ENCODE measurements around the gene STX11.
"Not testable (repeated sequence)": the region's sequence is repeated elsewhere in the genome, so short reads cannot be mapped to it uniquely, and the experiment has no call there.

The STX11 gene

GRCh38 chr6:144177726-144178125 lies 27.4 kb downstream of the STX11 start:
- no peak for DNase-seq (ENCODE audit: low spot score)

GRCh38 chr6:144178323-144178722 lies 28.0 kb downstream of the STX11 start:
- no peak for DNase-seq (ENCODE audit: low spot score)

- DNase-seq (ENCODE audit: low spot score): no peak
Measured at GRCh38 chr6:144179237-144179636, 28.9 kb downstream of the STX11 start.

GRCh38 chr6:144179828-144180227 lies 29.5 kb downstream of the STX11 start:
- DNase-seq (ENCODE audit: low spot score): no peak

- not testable (repeated sequence) for DNase-seq (ENCODE audit: low spot score)
Measured at GRCh38 chr6:144180354-144180753, 30.0 kb downstream of the STX11 start.

- no peak for DNase-seq (ENCODE audit: low spot score)
Measured at GRCh38 chr6:144181639-144182038, 31.3 kb downstream of the STX11 start.

GRCh38 chr6:144184186-144184585 lies 33.9 kb downstream of the STX11 start:
- DNase-seq (ENCODE audit: low spot score): not testable (repeated sequence)

GRCh38 chr6:144185133-144185836 lies 35.0 kb downstream of the STX11 start:
- DNase-seq (ENCODE audit: low spot score): no peak

GRCh38 chr6:144186817-144187625 lies 36.7 kb downstream of the STX11 start:
- no peak for DNase-seq (ENCODE audit: low spot score)

- DNase-seq (ENCODE audit: low spot score): no peak
Measured at GRCh38 chr6:144189351-144189750, 39.0 kb downstream of the STX11 start.

GRCh38 chr6:144190080-144190479 lies 39.8 kb downstream of the STX11 start:
- DNase-seq (ENCODE audit: low spot score): no peak

- no peak for DNase-seq (ENCODE audit: low spot score)
Measured at GRCh38 chr6:144190593-144190992, 40.3 kb downstream of the STX11 start.

- no peak for DNase-seq (ENCODE audit: low spot score)
Measured at GRCh38 chr6:144193181-144193580, 42.9 kb downstream of the STX11 start.

- DNase-seq (ENCODE audit: low spot score): no peak
Measured at GRCh38 chr6:144194293-144194810, 44.0 kb downstream of the STX11 start.

GRCh38 chr6:144195671-144196270 lies 45.5 kb downstream of the STX11 start:
- DNase-seq (ENCODE audit: low spot score): no peak

- DNase-seq (ENCODE audit: low spot score): no peak
Measured at GRCh38 chr6:144197919-144198318, 47.6 kb downstream of the STX11 start.

- DNase-seq (ENCODE audit: low spot score): no peak
Measured at GRCh38 chr6:144202879-144203468, 52.7 kb downstream of the STX11 start.

- no peak for DNase-seq (ENCODE audit: low spot score)
Measured at GRCh38 chr6:144211160-144211559, 60.8 kb downstream of the STX11 start.

GRCh38 chr6:144213315-144213714 lies 63.0 kb downstream of the STX11 start:
- no peak for DNase-seq (ENCODE audit: low spot score)

GRCh38 chr6:144214029-144214428 lies 63.7 kb downstream of the STX11 start:
- no peak for DNase-seq (ENCODE audit: low spot score)

- no peak for DNase-seq (ENCODE audit: low spot score)
Measured at GRCh38 chr6:144214622-144215401, 64.5 kb downstream of the STX11 start.
